GM12873 (cell line): ENCODE results near the gene UBP1.

Experiments
- CTCF ChIP-seq: IDR thresholded peaks from 2 replicates; pipeline ENCODE4 v1.5.1; 2012; ENCODE audit warnings: low read depth, mild to moderate bottlenecking, moderate library complexity, low read length, control low read depth; ENCODE audit not compliant: insufficient read depth; ENCODE audit errors: missing control alignments

UBP1 gene

GRCh38 chr3:33428734-33429133 is 11.5 kb downstream of the UBP1 start:
- no peak for TF ChIP-seq CTCF

GRCh38 chr3:33426630-33427317 is 13.4 kb downstream of the UBP1 start:
- no peak for TF ChIP-seq CTCF

- no peak for TF ChIP-seq CTCF
Measured at GRCh38 chr3:33426068-33426467, 14.1 kb downstream of the UBP1 start.

- no peak for TF ChIP-seq CTCF
Measured at GRCh38 chr3:33425453-33425852, 14.8 kb downstream of the UBP1 start.

GRCh38 chr3:33424606-33425452 is 15.4 kb downstream of the UBP1 start:
- TF ChIP-seq CTCF = no peak

- TF ChIP-seq CTCF = peak; percentile 13
Measured at GRCh38 chr3:33420966-33421365, 19.2 kb downstream of the UBP1 start.

- TF ChIP-seq CTCF = no peak
Measured at GRCh38 chr3:33419948-33420347, 20.3 kb downstream of the UBP1 start.
